ENCODE measurements around the gene TBCEL.
"Not testable (repeated sequence)": the region's sequence is repeated elsewhere in the genome, so short reads cannot be mapped to it uniquely, and the experiment has no call there.

TBCEL gene

DNA sequence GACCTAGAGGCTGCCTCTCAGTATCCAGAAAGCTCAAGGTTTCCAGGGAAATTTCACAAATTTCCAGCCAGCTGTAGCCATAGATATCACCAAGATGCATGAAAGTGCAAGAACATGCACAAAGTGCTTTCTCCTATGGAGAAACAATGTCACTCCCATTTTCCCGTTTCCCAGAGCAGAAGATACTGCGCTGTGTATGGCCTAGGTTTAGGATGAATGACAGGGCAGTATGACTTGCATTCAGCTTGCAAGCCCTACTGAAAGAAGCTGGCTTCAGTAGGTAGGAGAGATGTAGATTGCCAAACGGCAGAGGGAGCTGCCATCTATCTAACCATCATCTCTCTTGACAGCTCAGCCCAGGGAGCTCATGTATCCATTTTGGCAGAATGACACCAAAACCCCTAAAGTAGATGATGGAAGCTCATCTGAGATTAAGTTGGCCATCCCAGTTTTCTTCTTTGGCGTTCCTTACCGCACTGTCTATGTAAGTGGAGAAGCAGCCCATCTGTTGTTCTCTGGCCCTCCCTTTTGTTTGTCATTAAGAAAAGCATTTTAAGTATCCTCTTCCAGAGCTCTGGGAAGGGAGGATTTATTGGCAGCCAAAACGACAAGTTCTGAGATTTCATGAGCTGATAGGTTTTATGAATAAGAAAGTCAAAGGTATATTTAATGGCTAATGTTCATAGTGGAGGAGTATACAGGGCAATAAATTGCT is 81.7 kb downstream of the TBCEL start:
- no peak for DNase-seq (ENCODE audit: low read depth in 2 of 2)

DNA sequence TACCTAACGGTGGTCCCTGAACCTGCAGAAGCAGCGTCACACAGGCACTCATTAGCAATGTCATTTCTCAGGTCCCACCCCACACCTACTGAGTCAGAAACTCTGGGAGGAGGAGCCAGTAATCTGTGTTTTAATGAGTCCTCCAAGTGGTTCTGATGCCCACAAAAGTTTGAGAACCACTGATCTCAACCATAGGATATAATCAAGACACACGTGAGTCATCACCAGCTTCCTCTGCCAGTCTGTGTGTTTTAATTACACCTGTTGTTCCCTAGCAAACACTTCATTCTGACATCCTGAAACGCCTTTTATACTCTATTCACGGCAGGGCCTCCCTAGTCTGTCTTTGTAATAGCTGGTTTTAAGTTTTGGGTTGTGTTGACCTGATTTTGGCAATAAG is 82.9 kb downstream of the TBCEL start:
- no peak for DNase-seq (ENCODE audit: low read depth in 2 of 2)

DNA sequence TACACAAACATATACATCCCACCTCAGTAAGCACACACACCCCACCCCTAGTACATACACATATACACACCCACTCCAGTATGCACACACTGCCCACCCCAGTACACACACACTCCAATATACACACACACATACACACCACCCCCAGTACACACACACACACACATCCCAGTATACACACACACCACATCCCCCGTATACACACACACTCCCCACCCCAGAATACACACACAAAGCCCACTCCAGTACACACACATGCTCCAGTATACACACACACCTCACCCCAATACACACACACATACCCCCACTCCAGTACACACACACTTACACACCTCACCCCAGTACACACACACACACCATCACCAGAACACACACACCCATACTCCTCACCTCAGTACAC is 84.5 kb downstream of the TBCEL start:
- no peak for DNase-seq (ENCODE audit: low read depth in 2 of 2)

DNA sequence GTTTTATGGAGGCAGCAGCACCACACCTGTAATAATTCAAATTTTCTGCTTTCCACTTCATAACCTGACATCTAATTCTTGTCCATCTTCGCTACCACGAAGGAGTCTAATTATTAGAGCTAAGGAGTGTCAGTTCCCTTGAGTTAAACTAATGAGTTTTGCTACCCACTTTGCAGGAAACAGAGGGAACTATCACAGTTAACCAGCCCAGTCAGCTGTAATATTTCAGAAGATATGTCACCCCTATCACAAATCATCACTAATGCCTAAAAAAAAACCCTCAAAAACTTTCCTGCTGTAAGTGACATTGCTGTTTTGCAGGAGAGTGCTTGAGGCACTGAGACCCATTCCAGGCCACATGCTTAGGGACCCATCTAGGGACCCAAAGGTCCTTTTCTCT is 85.6 kb downstream of the TBCEL start:
- no peak for DNase-seq (ENCODE audit: low read depth in 2 of 2)

DNA sequence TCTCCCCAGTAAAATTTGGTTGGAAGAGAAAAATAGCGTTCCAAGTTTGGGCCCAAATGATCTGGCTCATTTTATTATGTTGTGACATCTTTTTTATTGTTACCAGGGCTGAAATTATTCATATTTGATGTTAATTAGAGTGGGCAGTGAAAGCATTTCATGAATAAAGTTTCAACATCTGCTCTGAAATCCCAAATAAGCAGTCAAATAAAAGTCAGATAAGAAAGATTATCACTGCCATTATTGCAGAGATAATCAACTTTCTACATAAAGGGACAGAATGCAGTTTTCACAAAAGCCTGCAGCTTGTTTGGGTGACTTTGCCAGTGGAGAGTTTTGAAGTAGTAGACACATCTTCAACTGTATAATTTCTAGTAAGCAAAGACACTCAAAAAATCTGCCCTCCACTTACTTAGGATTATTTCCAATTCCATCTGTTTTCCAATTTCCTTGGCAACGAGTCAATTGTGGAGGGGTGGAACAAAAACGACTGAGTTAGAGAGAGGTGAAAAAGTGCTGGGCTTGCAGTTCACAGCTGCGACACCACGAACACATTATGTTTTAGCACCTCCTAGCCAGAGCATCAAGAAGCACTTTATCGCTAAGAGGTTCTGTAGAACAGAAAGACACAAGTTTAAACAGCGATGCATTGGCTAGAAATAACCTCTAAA is 86.1 kb downstream of the TBCEL start:
- no peak for DNase-seq (ENCODE audit: low read depth in 2 of 2)

DNA sequence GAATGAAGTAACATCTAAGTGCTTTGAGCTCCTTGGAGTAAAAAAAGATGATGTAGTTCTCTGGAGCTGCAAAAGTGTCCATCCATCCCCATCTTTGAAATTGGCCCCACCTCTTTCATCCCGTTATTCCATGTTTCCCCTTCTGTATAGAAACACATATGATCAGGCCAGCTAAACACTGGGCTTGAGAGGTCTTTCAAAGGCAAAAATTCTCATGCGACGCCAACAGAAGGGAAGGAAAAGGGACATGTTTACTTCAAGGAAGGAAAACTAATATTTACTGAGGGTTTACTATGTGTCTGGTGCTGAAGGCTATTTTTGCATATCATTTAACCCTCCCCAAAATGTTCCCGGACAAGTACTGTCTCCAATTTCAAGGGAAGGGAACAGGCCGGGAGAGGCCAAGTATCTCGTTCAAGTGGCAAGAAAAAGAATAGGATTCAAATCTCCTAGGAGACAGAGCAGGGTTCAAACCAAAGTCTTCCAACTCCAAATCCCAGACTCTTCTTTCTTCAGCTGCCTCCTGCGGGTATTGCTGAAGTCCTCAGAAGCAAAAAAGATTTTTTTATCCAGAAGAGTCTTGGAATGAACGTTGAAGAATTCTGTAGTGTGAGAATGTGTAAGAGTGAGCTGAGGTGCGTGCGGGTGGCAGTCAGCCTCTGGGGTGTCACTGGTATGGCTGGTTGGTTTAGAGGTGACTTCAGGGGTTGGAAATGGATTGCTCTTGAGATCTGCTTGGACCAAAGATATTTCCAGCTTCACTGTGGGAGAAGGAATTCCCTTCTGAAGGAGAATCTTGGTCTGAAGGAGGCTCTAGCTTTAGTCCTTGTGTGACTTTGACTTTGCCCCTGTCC is 87.2 kb downstream of the TBCEL start:
- no peak for DNase-seq (ENCODE audit: low read depth in 2 of 2)

DNA sequence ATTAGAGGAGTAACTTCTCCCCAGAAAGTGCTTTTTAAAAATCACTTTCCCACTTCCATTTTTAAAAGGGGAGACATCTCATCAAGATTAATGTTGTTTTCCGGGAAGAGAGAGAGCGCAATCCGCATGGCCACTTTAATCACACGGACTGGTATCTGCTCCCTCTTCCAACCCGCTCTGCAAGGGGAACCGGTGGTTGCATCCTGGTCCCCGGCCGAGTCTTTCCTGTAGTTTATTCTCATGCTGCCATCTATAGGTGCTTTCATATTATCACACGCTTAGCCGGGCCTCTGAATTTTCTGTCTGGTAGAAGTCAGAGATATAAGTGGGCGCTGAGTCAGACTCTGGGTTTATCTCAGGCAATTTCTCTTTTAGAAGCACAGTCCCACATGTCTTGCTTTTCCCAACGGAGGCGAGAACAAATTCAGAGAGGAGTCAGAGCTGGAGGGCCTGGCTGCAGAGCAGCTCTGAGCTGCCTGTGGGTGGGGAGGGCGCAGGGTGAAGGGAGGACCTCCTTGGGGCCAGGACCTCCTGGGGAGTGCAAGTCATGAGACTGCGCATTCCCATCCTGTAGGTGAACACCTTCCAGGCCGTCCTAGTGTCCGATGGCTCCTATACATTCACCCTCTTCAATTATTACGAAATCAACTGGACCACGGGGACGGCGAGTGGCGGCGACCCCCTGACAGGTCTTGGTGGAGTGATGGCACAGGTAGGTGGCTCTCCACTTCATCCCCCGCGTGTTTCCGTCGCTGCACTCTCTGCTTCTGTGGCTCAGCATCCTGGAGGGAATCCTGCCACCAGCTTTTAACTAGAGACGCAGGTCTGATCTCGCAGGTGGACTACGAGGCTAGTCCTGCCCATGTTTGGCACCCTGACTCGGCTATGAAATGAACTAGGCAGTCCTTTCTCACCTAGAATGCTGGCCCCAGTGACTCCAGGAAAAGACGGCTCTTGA is 88.9 kb downstream of the TBCEL start:
- no peak for DNase-seq (ENCODE audit: low read depth in 2 of 2)

DNA sequence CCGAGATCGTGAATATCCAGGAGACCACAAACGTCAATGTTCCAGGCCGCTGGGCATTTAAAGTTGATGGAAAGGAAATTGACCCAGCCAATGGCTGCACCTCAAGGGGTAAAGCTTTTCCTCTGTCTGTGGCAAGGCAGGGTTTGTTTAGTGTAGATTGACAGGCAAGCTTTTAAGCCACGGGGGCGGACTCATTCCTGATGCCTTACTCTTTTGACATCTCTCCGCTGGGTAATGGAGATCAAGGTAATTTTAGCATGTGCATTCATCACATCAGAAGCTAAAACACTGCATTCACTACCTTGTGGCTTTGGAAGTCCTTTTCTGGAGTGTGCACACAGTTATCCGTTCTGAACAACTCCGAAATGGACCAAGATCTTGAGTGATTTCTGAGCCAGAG is 89.7 kb downstream of the TBCEL start:
- no peak for DNase-seq (ENCODE audit: low read depth in 2 of 2)

DNA sequence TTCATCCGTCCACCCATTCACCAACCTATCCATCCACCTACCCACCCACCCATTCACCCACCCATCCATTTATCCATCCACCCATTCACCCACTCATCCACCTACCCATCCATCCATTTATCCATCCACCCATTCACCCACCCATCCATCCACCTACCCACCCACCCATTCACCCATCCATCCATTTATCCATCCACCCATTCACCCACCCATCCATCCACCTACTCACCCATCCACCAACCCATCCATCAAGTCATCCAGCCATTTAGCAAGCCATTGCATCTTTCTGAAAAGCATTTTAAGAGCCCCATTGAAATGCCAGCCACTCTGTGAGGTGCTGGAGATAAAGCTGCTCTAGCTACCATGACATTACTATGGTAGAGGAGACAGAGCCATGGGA is 91.1 kb downstream of the TBCEL start:
- DNase-seq (ENCODE audit: low read depth in 2 of 2) = not testable (repeated sequence)

DNA sequence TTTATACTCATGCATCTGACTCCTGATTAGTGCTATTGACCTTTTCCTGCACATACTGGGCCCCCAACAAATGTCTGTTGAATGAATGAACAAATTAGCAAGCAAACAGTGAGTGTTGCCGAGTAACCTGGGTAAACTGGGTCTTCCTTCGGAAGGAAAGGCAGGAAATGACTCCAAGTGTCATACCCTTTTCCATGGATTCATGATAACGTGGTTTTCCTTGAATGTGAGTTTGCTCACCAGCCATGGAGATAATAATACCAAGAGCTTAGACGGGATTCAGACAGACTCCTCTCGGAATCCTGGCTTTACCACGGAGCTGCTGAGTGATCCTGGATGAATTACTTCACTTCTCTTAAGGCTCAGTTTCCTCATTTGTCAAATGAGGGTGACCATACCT is 93.9 kb downstream of the TBCEL start:
- DNase-seq (ENCODE audit: low read depth in 2 of 2) = no peak

DNA sequence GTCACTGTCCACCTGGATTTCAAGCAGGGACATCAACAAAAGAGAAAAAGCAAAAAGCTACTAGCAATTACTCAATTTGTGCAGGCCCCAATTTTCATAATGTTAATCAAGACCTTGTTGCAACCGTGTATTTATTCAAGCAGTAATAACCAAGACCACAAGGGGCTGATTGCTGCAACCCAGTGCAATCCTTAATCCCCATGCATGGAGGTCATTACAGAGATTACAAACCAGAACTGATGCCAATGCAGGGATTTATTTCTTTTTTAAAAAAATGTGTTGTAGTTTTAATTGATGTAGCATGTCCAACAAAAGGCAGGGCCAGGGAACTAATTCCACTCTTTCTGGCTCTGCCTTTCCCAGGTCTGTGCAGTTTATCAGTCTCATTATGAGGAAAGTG is 95.5 kb downstream of the TBCEL start:
- DNase-seq (ENCODE audit: low read depth in 2 of 2) = no peak

DNA sequence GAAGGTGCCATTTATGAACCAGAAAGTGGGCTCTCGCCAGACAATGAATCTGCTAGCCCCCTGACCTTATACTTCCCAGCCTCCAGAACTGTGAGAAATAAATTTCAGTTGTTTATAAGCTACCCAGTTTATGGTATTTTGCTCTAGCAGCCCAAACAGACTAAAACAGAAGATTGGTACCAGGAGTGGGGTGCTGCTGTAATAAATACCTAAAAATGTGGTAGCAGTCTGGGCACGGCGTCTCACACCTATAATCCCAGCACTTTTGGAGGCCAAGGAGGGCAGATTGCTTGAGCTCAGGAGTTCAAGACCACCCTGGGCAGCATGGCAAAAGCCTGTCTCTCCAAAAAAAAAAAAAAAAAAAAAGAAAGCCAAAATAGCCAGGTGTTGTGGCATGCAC is 98.4 kb downstream of the TBCEL start:
- no peak for DNase-seq (ENCODE audit: low read depth in 2 of 2)

DNA sequence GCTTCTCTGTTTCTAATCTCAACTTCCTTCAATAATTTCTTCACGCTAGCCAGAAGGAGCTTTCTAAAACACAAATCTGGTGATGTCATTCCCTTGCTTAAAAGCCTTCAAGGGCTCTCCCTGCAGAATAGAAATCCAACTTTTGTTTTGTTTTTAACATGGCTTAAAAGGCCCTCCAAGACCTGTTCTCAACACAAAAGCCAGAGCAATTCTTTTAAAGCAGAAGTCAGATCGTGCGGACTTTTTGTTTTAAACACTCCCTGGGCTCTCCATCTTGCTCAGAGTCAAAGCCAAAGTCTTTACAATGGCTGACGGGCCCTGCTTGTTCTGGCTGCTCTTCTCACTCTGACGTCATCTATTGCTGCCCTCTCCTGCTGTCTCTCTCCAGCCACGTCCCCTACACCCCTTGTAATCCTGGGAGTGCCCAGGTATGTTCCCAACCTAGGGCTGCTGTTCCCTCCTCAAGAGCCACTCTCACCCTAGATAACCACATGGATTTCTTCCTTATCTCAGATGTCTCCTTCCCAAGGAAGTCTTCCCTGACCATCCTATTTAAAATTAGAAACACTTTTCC is 99.7 kb downstream of the TBCEL start:
- DNase-seq (ENCODE audit: low read depth in 2 of 2) = no peak

DNA sequence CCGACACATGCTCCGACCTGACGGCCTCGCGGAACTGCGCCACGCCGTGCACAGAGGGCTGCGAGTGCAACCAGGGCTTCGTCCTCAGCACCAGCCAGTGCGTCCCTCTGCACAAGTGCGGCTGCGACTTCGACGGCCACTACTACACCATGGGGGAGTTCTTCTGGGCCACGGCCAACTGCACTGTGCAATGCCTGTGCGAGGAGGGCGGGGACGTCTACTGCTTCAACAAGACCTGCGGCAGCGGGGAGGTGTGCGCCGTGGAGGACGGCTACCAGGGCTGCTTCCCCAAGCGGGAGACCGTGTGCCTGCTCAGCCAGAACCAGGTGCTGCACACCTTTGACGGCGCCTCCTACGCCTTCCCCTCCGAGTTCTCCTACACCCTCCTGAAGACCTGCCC is 103.9 kb downstream of the TBCEL start:
- no peak for DNase-seq (ENCODE audit: low read depth in 2 of 2)

DNA sequence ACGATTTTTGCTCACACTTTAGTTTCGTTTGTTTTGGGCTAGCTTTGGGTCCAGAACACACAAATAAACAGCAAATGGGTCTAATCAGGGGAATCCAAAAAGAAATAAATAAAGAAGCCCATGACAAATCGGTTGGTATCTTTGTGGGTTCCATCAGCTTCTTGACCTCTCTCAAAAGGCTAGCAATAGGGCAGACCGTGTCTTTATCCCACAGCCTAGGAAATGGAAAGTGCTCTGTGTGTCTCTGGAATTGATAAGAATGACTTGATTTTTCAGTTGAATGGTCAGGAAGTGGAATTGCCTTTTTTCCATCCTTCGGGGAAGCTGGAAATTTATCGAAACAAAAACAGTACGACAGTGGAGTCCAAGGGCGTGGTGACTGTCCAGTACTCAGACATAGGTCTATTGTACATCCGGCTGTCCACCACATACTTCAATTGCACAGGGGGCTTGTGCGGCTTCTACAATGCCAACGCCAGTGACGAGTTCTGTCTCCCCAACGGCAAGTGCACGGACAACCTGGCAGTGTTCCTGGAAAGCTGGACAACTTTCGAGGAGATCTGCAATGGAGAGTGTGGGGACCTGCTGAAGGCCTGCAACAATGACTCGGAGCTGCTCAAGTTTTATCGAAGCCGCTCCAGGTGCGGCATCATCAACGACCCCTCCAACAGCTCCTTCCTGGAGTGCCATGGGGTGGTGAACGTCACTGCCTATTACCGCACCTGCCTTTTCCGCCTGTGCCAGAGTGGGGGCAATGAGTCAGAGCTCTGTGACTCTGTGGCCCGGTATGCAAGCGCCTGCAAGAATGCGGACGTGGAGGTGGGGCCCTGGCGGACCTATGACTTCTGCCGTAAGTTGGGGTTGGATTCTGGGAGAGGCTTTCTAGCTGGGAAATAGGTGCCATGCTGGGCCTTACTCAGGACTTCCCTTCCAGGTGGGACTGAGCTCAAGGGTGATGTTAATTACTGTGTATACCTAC is 105.7 kb downstream of the TBCEL start:
- no peak for DNase-seq (ENCODE audit: low read depth in 2 of 2)

DNA sequence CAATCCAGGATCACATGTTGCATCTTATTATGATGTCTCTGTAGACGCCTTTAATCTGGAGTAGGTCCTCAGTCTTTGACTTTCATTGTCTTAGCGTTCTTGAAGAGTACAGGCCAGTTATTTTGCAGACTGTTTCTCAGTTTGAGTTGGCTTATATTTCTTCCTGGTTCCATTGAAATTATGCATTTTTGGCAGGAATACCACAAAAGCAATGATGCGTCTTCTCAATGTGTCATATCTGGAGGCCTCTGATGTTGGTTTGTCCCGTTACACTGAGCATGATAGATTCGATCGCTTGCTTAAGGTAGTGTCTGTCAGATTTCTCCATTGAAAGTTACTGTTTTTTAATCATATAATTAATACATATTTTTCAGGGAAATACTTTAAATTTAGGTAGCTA is 107.8 kb downstream of the TBCEL start:
- no peak for DNase-seq (ENCODE audit: low read depth in 2 of 2)

DNA sequence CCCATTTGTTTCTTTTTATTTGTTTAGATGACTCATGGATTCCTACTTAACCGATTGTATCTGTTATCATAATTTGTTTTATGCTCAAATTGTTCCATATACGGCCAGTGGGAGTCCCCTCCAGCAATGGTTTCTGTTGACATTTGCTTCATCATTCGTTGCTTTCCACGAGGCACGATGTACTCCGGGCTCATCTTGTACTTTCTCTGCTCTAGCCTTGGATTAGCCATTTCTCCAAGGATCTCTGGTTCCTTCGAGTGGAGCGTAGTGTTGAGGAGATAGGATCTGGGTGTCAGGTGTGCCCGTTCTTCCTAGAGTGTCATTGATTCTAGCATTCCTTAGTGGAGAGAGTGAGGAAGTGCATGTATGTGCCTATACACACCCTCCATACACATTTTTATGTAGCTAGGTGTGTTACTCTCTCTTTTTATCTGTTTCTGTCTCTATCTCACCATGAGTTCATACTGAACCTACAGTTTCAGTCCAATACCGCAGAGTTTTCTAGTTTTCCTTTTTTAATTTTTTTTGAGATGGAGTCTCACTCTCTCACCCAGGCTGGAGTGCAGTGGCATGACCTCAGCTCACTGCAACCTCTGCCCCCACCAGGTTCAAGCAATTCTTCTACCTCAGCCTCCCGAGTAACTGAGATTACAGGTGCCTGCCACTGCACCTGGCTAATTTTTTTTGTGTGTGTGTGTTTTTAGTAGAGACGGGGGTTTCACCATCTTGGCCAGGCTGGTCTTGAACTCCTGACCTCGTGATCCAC is 108.5 kb downstream of the TBCEL start:
- no peak for DNase-seq (ENCODE audit: low read depth in 2 of 2)

DNA sequence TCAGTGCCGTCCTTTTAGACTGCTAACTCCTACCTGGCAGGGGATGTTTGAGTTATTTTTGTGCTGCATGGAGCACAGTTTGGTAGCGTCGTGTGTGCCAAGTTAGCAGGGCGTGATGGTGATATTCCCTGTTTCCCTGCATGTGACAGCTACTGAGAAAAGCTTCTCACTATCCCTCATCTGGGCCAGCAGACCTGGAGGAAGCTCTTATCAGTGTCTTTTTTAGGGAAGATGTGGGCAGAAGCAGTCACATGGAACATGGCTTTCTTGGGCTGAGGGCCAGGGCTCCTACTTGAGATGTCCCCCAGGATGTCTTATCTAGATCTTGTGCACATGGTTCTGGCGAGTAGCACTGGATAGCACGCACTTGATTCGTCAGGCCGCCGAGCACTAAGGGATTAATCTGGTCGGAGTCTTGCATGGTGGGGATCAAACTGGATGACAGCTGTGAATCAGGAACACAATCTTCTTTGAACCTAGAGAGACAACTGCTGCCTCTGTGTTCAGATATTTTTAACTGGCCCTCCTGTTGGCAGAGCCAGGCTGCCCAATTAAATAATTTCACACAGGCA is 110.9 kb downstream of the TBCEL start:
- no peak for DNase-seq (ENCODE audit: low read depth in 2 of 2)

DNA sequence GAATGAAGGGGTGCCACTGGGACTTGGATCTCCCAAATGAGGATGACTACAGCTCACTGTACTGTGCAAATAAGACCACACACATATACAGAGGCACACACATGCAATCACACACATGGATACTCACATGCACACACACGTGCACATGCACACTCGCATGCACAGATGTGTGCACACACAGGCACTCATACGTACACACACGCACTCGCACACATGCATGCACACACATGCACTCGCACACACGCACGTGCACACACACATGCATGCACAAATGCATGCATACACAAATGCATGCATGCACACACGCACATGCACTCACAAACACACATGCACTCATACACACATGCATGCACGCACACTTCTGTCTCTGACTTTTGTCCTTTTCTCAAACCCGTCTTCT is 113.1 kb downstream of the TBCEL start:
- DNase-seq (ENCODE audit: low read depth in 2 of 2) = no peak

All from activated CD8-positive, alpha-beta memory T cell treated with anti-CD3 and anti-CD28 coated beads for 4 hours (primary cell).